Gastroesophageal sphincter (tissue), 3 donors: ENCODE results near the gene NOS1AP.

ENCODE experiments used
- CTCF ChIP-seq, 4 experiments: fragments of 200-600 bp in 2 of 4; fragments of 450-650 bp in 2 of 4; sonication (generic) in 1 of 4; IDR thresholded peaks; one replicate each; pipeline ENCODE4 v1.5.1; 2017 to 2019; ENCODE audit warnings: antibody characterized with exemption in 4 of 4, mild to moderate bottlenecking in 2 of 4, moderate library complexity in 2 of 4
- POLR2A ChIP-seq, 2 donors: fragments of 450-650 bp; IDR thresholded peaks; one replicate each; pipeline ENCODE4 v1.6.1; 2017; ENCODE audit warnings: antibody characterized with exemption in 2 of 2, mild to moderate bottlenecking in 2 of 2, moderate library complexity in 1 of 2

- TF ChIP-seq CTCF (IDR thresholded peaks at IDR 0.05) (no peak), POLR2A (IDR thresholded peaks at IDR 0.05) (no peak)
Measured at GRCh38 chr1:162305969-162306368, 236.5 kb downstream of the NOS1AP start.
